H7 (cell line): Measurements from ENCODE around the gene ARPP19. TPM values are rescaled to one million over a fixed set of nuclear protein-coding genes. Genes with fewer than 3 reads are reported as not detected.
"Not testable (repeated sequence)": the region's sequence is repeated elsewhere in the genome, so short reads cannot be mapped to it uniquely, and the experiment has no call there.

ENCODE experiments used
- DNase-seq: peaks from one replicate; pipeline ENCODE4 v3.0.0; 2012
- H3K27me3 ChIP-seq: 2 replicates; pipeline ENCODE4 v1.6.0; 2011; ENCODE audit warnings: mild to moderate bottlenecking, low read length; ENCODE audit not compliant: control insufficient read depth, insufficient read depth
- H3K36me3 ChIP-seq: replicated peaks from 2 replicates; pipeline ENCODE4 v1.5.1; 2011; ENCODE audit warnings: low read length; ENCODE audit not compliant: control insufficient read depth, insufficient read depth
- H3K4me3 ChIP-seq: 2 replicates; pipeline ENCODE4 v1.5.1; 2011; ENCODE audit warnings: low read depth, mild to moderate bottlenecking, control low read depth, low read length, moderate library complexity; ENCODE audit not compliant: insufficient read depth
- total RNA-seq: library from RNA; depleted of rRNA; stranded (reverse); fragments of >200 nt; shearing (Covaris generic); gene quantifications from 2 replicates; pipeline ENCODE4 v1.2.3, GENCODE V29; 2014; rRNA removed

The ARPP19 gene
- total RNA-seq: 108 and 124 TPM in 2 replicates

GRCh38 chr15:52568601-52569585, at the start of gene ARPP19:
TSS of gene ARPP19 (minus strand) at chr15:52569030. CDS start at chr15:52568892, 138 bp downstream.
- H3K4me3 ChIP-seq: peak within 1 kb of the TSS; percentile 89
- H3K36me3 ChIP-seq: no peaks in the 10 kb centered on the region
- peak; percentile 95 for DNase-seq
- no peaks in the 10 kb centered on the region for H3K27me3 ChIP-seq

GRCh38 chr15:52617026-52617425, 48.2 kb upstream of the ARPP19 start:
- DNase-seq: no peak
- no peaks in the 10 kb centered on the region for H3K36me3 ChIP-seq
- H3K4me3 ChIP-seq: no peak overlapping the region
- H3K27me3 ChIP-seq: no peaks in the 10 kb centered on the region

- DNase-seq: no peak
- Histone ChIP-seq H3K4me3 (no peak overlapping the region), H3K27me3 (no peaks in the 10 kb centered on the region), H3K36me3 (no peaks in the 10 kb centered on the region)
Measured at GRCh38 chr15:52615302-52615701, 46.5 kb upstream of the ARPP19 start.

GRCh38 chr15:52609593-52609992, 40.8 kb upstream of the ARPP19 start:
- no peaks in the 10 kb centered on the region for H3K27me3 ChIP-seq
- no peak overlapping the region for H3K4me3 ChIP-seq
- no peaks in the 10 kb centered on the region for H3K36me3 ChIP-seq
- DNase-seq: no peak

GRCh38 chr15:52584414-52584813, 15.6 kb upstream of the ARPP19 start:
- no peaks in the 10 kb centered on the region for H3K36me3 ChIP-seq
- no peaks in the 10 kb centered on the region for H3K27me3 ChIP-seq
- no peak overlapping the region for H3K4me3 ChIP-seq
- no peak for DNase-seq

GRCh38 chr15:52579852-52580251, 11.0 kb upstream of the ARPP19 start:
- no peaks in the 10 kb centered on the region for H3K36me3 ChIP-seq
- H3K27me3 ChIP-seq: no peaks in the 10 kb centered on the region
- DNase-seq: no peak
- H3K4me3 ChIP-seq: no peak overlapping the region

GRCh38 chr15:52576692-52577091, 7.9 kb upstream of the ARPP19 start:
- DNase-seq: no peak
- Histone ChIP-seq H3K27me3 (no peaks in the 10 kb centered on the region), H3K36me3 (no peaks in the 10 kb centered on the region), H3K4me3 (no peak overlapping the region)

- DNase-seq, H3K4me3 ChIP-seq, H3K27me3 ChIP-seq, H3K36me3 ChIP-seq: not testable (repeated sequence)
Measured at GRCh38 chr15:52575573-52575972, 6.7 kb upstream of the ARPP19 start.

- Histone ChIP-seq H3K4me3 (no peak overlapping the region), H3K27me3 (no peaks in the 10 kb centered on the region), H3K36me3 (no peaks in the 10 kb centered on the region)
- DNase-seq: no peak
Measured at GRCh38 chr15:52575072-52575471, 6.2 kb upstream of the ARPP19 start.

- not testable (repeated sequence) for H3K27me3 ChIP-seq, H3K4me3 ChIP-seq, H3K36me3 ChIP-seq, DNase-seq
Measured at GRCh38 chr15:52574623-52575022, 5.8 kb upstream of the ARPP19 start.

- Histone ChIP-seq H3K27me3 (no peaks in the 10 kb centered on the region), H3K4me3 (peak overlapping the region; percentile 89), H3K36me3 (no peaks in the 10 kb centered on the region)
- DNase-seq: peak; percentile 30
Measured at GRCh38 chr15:52567871-52568600, 794 bp downstream of the ARPP19 start.

- DNase-seq: no peak
- no peaks in the 10 kb centered on the region for H3K36me3 ChIP-seq
- no peaks in the 10 kb centered on the region for H3K27me3 ChIP-seq
- H3K4me3 ChIP-seq: no peak overlapping the region
Measured at GRCh38 chr15:52566889-52567288, 1.9 kb downstream of the ARPP19 start.

- H3K4me3 ChIP-seq, H3K27me3 ChIP-seq, H3K36me3 ChIP-seq, DNase-seq: not testable (repeated sequence)
Measured at GRCh38 chr15:52565417-52566358, 3.1 kb downstream of the ARPP19 start.

GRCh38 chr15:52563501-52564060, 5.2 kb downstream of the ARPP19 start:
- H3K27me3 ChIP-seq: no peaks in the 10 kb centered on the region
- DNase-seq: no peak
- H3K4me3 ChIP-seq: no peak overlapping the region
- no peaks in the 10 kb centered on the region for H3K36me3 ChIP-seq
